ENCODE data around the gene RNF224.
A peak's percentile ranks its signal among the peaks of the same experiment; 100 is the strongest.
"Not testable (repeated sequence)": the region's sequence is repeated elsewhere in the genome, so short reads cannot be mapped to it uniquely, and the experiment has no call there.

Gene RNF224

DNA sequence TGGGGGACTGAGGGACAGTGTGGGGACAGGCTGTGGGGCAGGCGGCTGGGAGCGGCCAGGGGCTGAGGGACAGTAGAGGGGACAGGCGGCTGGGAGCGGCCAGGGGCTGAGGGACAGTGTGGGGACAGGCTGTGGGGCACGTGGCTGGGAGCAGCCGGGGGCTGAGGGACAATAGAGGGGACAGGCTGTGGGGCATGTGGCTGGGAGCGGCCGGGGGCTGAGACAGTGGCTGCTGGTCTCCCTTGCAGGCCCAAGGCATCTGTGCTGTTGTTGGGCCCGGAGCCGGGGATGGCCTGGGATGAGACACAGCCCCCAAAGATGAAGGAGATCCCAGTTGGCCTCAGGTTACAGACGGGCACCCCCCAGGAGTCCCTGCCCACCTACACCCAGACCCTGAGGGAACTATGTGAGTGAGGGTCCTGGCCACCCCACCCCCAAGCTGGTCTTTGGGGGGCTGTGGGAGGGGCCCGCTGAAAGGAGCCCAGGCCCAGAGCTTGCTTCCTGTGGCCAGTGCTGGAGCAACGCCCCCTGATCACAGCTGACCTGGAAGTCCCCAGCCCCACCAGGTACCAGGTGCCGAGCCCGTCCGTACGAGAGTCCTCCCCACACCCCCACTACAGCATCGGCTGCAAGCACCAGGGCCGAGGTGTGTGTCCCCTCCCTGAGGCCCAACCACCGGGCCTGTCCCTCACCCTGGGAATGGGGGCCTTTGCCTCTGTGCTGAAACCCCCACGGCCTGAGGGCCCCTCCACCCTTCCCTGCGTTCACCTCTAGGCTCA is 24.4 kb downstream of the RNF224 start:
- no peak overlapping the region for H3K4me3 ChIP-seq (ENCODE audit: low read depth, low read length)

DNA sequence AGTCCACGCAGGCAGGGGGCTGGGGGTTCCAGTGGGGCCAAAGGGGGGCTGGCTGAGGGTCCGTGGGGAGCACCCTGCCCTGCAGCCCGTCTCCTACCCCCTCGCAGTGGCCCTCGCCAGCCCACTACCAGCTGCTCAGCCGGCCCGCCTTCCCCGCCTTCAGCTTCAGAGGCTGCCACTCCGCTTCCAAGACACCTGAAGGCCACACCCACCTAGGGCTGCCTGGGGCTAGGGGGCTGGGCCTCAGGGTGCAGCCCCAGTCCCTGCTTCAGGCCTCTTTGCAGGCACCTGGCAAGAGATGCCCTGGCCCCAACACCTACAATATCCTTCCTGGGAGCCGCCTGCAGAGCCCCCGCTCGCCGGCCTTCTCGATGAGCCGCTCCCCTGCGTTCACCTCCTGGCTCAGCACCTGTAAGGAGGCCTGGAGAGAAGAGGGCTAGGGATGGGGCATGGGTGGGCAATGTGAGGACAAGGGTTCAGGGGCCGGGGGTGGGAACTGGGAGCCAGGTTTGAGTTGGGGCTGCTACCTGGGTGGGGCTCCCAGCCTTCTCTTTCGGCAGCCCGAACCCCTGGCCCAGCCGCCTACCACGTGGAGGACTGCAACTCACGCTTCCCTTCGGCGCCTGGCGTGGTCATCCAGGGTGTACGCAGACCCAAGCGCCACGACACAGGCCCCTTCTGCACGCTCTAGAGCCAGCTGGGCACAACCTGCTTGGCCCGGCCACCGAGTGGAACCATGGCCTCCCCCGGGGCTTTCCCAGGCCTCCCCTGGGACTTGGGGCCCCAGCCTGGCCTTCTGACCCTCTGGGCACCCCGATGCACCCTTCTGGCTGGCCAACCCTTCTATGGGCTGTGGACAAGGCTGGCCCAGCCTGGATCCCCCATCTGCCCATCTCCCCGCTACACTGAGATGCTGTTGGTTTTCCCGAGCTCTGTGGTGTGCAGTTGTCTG is 25.5 kb downstream of the RNF224 start:
- no peak overlapping the region for H3K4me3 ChIP-seq (ENCODE audit: low read depth, low read length)

GRCh38 chr9:137253717-137254623 is 26.7 kb downstream of the RNF224 start:
- peak overlapping the region; percentile 94 for H3K4me3 ChIP-seq (ENCODE audit: low read depth, low read length)

- peak within 1 kb of the TSS; percentile 94 for H3K4me3 ChIP-seq (ENCODE audit: low read depth, low read length)
Observed at GRCh38 chr9:137254624-137255447, 27.5 kb downstream of the RNF224 start, which contains the start of gene NELFB. NELFB (plus strand) TSS chr9:137255327.

- peak overlapping the region; percentile 94 for H3K4me3 ChIP-seq (ENCODE audit: low read depth, low read length)
Observed at GRCh38 chr9:137255448-137256114, 28.3 kb downstream of the RNF224 start.

- no peak overlapping the region for H3K4me3 ChIP-seq (ENCODE audit: low read depth, low read length)
Observed at GRCh38 chr9:137256362-137256761, 29.1 kb downstream of the RNF224 start.

- no peak overlapping the region for H3K4me3 ChIP-seq (ENCODE audit: low read depth, low read length)
Observed at GRCh38 chr9:137256856-137257255, 29.6 kb downstream of the RNF224 start.

GRCh38 chr9:137262173-137262908 is 35.0 kb downstream of the RNF224 start:
- H3K4me3 ChIP-seq (ENCODE audit: low read depth, low read length), result not testable (repeated sequence)

GRCh38 chr9:137262909-137263285 is 35.6 kb downstream of the RNF224 start:
- no peak overlapping the region for H3K4me3 ChIP-seq (ENCODE audit: low read depth, low read length)

- no peak overlapping the region for H3K4me3 ChIP-seq (ENCODE audit: low read depth, low read length)
Observed at GRCh38 chr9:137263506-137263905, 36.2 kb downstream of the RNF224 start.

DNA sequence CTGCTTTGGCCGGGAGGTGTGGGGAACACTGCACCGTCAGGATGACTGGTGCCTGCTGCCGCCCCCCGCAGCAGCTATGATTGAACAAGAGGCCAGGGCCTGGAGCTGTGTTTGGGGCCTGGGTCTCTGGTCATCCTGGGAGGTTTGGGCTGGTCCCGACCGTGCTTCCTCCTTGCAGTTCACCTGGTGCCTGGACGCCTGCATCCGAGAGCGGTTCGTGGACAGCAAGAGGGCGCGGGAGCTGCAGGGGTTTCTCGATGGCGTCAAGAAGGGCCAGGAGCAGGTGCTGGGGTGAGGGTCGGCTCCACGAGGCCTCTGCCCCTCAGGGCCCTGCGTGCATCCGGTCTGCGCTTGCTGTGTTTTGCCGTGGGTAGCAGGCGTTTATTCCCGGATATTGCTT is 36.8 kb downstream of the RNF224 start:
- no peak overlapping the region for H3K4me3 ChIP-seq (ENCODE audit: low read depth, low read length)

DNA sequence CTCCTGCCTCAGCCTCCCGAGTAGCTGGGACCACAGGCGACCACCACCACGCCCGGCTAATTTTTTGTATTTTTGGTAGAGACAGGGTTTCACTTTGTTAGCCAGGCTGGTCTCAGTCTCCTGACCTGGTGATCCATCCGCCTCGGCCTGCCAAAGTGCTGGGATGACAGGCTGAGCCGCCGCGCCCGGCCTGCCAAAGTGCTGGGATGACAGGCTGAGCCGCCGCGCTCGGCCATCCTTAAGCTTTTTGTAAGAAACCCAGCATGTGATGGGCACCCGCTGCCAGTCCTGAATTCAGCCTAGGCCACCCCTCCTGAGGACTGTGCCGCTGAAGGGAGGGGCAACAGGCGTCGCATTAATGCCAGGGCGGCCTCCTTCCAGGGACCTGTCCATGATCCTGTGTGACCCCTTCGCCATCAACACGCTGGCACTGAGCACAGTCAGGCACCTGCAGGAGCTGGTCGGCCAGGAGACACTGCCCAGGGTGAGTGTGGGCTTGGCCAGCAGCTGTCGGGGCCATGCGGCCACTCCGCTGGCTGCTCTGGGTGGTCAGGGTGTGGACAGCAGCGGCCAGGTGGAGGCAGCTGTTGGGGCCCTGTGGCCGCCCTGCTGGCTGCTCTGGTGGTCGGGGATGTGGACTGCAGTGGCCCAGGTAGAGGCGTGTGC is 38.3 kb downstream of the RNF224 start:
- H3K4me3 ChIP-seq (ENCODE audit: low read depth, low read length), result no peak overlapping the region

DNA sequence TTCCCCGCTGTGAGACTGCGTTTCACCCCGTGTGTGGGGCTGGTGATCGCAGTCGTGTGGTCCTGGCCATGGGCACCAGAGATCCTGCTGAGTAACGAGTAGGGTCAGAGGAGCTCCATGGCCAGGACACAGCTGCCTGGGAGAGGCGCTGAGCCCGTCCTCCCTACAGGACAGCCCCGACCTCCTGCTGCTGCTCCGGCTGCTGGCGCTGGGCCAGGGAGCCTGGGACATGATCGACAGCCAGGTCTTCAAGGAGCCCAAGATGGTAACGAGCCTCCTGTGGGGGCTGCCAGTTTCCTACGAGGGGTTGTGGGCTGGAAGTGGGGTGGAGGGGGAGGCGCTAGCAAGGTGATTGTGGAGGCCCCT is 38.8 kb downstream of the RNF224 start:
- H3K4me3 ChIP-seq (ENCODE audit: low read depth, low read length), result no peak overlapping the region

- no peak overlapping the region for H3K4me3 ChIP-seq (ENCODE audit: low read depth, low read length)
Observed at GRCh38 chr9:137266585-137267453, 39.5 kb downstream of the RNF224 start.

DNA sequence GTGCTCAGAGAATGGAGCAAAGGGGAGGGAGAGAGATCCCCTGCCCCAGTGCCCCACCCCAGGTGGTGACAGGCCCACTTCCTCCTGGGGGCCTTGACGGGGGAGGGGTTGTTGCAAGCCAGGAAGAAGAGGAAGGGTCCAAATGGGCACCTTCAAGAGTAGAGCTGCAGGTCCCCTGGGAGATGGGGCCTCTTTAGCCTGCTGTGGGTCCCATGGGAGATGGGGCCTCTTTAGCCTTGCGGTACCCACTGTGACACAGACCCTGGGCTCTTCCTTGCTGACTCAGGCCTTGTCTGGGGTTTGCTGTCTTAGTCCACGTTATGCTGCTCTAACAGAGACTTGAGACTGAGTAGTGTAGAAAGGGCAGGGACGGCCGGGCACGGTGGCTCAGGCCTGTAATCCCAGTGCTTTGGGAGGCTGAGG is 40.6 kb downstream of the RNF224 start:
- no peak overlapping the region for H3K4me3 ChIP-seq (ENCODE audit: low read depth, low read length)

DNA sequence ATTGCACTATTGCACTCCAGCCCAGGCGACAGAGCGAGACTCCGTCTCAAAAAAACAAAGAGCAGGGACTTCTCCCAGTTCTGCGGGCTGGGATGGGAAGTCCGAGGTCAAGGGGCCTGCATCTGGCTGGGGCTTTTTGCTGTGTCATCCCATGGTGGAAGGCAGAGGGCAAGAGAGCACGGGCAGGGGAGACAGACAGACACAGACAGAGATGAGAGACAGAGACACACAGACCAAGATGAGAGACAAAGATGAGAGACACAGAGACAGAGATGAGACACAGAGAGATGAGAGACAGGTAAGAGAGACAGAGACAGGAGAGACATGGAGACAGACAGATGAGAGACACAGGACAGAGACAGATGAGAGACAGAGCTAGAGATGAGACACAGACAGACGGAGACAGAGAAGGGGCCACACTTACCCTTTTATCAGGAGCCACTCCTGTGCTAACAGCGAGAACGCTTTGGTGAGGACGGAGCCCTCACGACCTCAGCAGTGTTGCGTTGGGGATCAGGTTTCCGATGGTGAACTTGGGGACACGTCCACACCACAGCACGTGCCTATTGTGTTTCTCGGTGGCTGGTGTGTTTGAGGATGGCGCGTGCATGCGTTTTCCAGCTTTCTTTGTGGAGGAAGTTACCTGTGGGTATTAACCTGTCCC is 41.4 kb downstream of the RNF224 start:
- no peak overlapping the region for H3K4me3 ChIP-seq (ENCODE audit: low read depth, low read length)

All from iPS-11a (cell line).